Measurements from ENCODE around the gene CSNK1G2. TPM values are rescaled to one million over a fixed set of nuclear protein-coding genes. Genes with fewer than 3 reads are reported as not detected.
A peak's percentile ranks its signal among the peaks of the same experiment; 100 is the strongest.

CSNK1G2 gene
- total RNA-seq, 1 experiment from 2014 or later: 59.2 TPM

DNA sequence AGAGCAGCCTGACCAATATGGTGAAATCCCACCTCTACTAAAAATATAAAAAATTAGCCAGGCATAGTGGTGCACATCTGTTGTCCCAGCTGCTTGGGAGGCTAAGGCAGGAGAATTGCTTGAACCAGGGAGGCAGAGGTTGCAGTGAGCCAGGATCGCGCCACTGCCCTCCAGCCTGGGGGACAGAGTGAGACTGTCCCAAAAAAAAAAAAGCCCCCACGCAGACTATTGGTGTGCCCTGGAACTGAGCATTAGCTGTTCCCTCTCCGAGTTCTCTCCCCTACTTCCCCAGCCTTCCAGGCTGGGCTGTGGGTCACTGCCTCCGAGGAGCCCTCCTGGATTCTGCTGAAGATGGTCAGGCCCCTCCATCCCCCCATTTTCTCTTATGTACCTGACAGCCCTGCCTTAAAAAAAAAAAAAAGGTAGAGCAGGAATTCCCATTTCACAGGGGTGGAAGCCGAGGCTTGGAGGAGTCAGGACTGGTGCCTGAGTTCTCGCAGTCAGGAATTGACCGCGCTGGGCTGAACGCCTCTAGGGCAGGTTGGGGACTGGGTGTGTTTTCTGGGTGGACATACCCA is 33.9 kb upstream of the CSNK1G2 start:
- no TSS peak for BruUV-seq (replicated peaks)
- H3K9me3 Mint-ChIP-seq (ENCODE audit: low read depth, unreplicated experiment): no peaks in the 10 kb centered on the region
- no peak overlapping the region for H3K27ac Mint-ChIP-seq (ENCODE audit: unreplicated experiment)
- H3K27me3 Mint-ChIP-seq (ENCODE audit: unreplicated experiment): no peaks in the 10 kb centered on the region
- no peak for TF ChIP-seq CTCF (IDR thresholded peaks at IDR 0.05; ENCODE audit: unreplicated experiment)
- intact Hi-C loops (cut with micrococcal nuclease; ENCODE audit: unreplicated experiment): no loop called here
- no peak for DNase-seq
- CTCF ChIA-PET: interaction anchor here (0.6 to 1.3 kb wide), 3 partner anchors 10 to 22 kb away, joined by 3 to 4 read pairs (median 4); no protein-coding TSS in a partner anchor
- H3K4me1 Mint-ChIP-seq (ENCODE audit: low read depth, unreplicated experiment): peaks cover 9% of the 10 kb centered on the region
- H3K36me3 Mint-ChIP-seq (ENCODE audit: insufficient read depth, unreplicated experiment): peaks cover 39% of the 10 kb centered on the region
- peak overlapping the region; percentile 58 for H3K4me3 Mint-ChIP-seq (ENCODE audit: low read depth, unreplicated experiment)

GRCh38 chr19:1907563-1908363 is 33.2 kb upstream of the CSNK1G2 start:
- no peak for TF ChIP-seq CTCF (IDR thresholded peaks at IDR 0.05; ENCODE audit: unreplicated experiment)
- DNase-seq: peak; percentile 63
- H3K4me3 Mint-ChIP-seq (ENCODE audit: low read depth, unreplicated experiment): peak overlapping the region; percentile 58
- intact Hi-C loops (cut with micrococcal nuclease; ENCODE audit: unreplicated experiment): no loop called here
- H3K9me3 Mint-ChIP-seq (ENCODE audit: low read depth, unreplicated experiment): no peaks in the 10 kb centered on the region
- H3K27ac Mint-ChIP-seq (ENCODE audit: unreplicated experiment): no peak overlapping the region
- no peaks in the 10 kb centered on the region for H3K27me3 Mint-ChIP-seq (ENCODE audit: unreplicated experiment)
- no TSS peak for BruUV-seq (replicated peaks)
- peaks cover 9% of the 10 kb centered on the region for H3K4me1 Mint-ChIP-seq (ENCODE audit: low read depth, unreplicated experiment)
- peaks cover 39% of the 10 kb centered on the region for H3K36me3 Mint-ChIP-seq (ENCODE audit: insufficient read depth, unreplicated experiment)
- CTCF ChIA-PET: interaction anchor here (0.6 to 1.3 kb wide), 4 partner anchors 10 to 33 kb away, joined by 3 to 4 read pairs (median 4); no protein-coding TSS in a partner anchor

GRCh38 chr19:1908364-1908678 is 32.7 kb upstream of the CSNK1G2 start:
- peaks cover 39% of the 10 kb centered on the region for H3K36me3 Mint-ChIP-seq (ENCODE audit: insufficient read depth, unreplicated experiment)
- DNase-seq: no peak
- intact Hi-C loops (cut with micrococcal nuclease; ENCODE audit: unreplicated experiment): no loop called here
- BruUV-seq (replicated peaks): no TSS peak
- H3K4me1 Mint-ChIP-seq (ENCODE audit: low read depth, unreplicated experiment): peaks cover 9% of the 10 kb centered on the region
- peak overlapping the region; percentile 58 for H3K4me3 Mint-ChIP-seq (ENCODE audit: low read depth, unreplicated experiment)
- no peak for TF ChIP-seq CTCF (IDR thresholded peaks at IDR 0.05; ENCODE audit: unreplicated experiment)
- no peaks in the 10 kb centered on the region for H3K27me3 Mint-ChIP-seq (ENCODE audit: unreplicated experiment)
- H3K27ac Mint-ChIP-seq (ENCODE audit: unreplicated experiment): no peak overlapping the region
- CTCF ChIA-PET: interaction anchor here (0.6 to 1.3 kb wide), 2 partner anchors 11 to 34 kb away, joined by 3 to 4 read pairs; no protein-coding TSS in a partner anchor
- H3K9me3 Mint-ChIP-seq (ENCODE audit: low read depth, unreplicated experiment): no peaks in the 10 kb centered on the region

- no peaks in the 10 kb centered on the region for H3K27me3 Mint-ChIP-seq (ENCODE audit: unreplicated experiment)
- BruUV-seq (replicated peaks): no TSS peak
- TF ChIP-seq CTCF (IDR thresholded peaks at IDR 0.05; ENCODE audit: unreplicated experiment): no peak
- no peak for DNase-seq
- no peak overlapping the region for H3K4me3 Mint-ChIP-seq (ENCODE audit: low read depth, unreplicated experiment)
- peaks cover 1% of the 10 kb centered on the region for H3K4me1 Mint-ChIP-seq (ENCODE audit: low read depth, unreplicated experiment)
- CTCF ChIA-PET: no interaction called here
- H3K27ac Mint-ChIP-seq (ENCODE audit: unreplicated experiment): no peak overlapping the region
- H3K9me3 Mint-ChIP-seq (ENCODE audit: low read depth, unreplicated experiment): no peaks in the 10 kb centered on the region
- peaks cover 33% of the 10 kb centered on the region for H3K36me3 Mint-ChIP-seq (ENCODE audit: insufficient read depth, unreplicated experiment)
- intact Hi-C loops (cut with micrococcal nuclease; ENCODE audit: unreplicated experiment): no loop called here
These were observed 31.3 kb upstream of the CSNK1G2 start for GRCh38 chr19:1909761-1910080.
